ES-I3 (cell line): ENCODE measurements around the gene FUT2.

Experiments
- H3K36me3 ChIP-seq: 2 replicates; pipeline ENCODE4 v1.6.1; 2013; ENCODE audit warnings: mild to moderate bottlenecking, low read length, control low read depth, moderate library complexity; ENCODE audit not compliant: insufficient read depth
- H3K4me1 ChIP-seq: 2 replicates; pipeline ENCODE4 v1.6.1; 2013; ENCODE audit warnings: mild to moderate bottlenecking, control low read depth, low read length; ENCODE audit not compliant: insufficient read depth
- H3K9ac ChIP-seq: 2 replicates; pipeline ENCODE4 v1.6.1; 2013; ENCODE audit warnings: low read depth, mild to moderate bottlenecking, low read length, moderate library complexity
- H3K9me3 ChIP-seq: 2 replicates; pipeline ENCODE4 v1.6.1; 2013; ENCODE audit warnings: mild to moderate bottlenecking, low read length, moderate library complexity; ENCODE audit not compliant: control insufficient read depth, insufficient read depth

The FUT2 gene

DNA sequence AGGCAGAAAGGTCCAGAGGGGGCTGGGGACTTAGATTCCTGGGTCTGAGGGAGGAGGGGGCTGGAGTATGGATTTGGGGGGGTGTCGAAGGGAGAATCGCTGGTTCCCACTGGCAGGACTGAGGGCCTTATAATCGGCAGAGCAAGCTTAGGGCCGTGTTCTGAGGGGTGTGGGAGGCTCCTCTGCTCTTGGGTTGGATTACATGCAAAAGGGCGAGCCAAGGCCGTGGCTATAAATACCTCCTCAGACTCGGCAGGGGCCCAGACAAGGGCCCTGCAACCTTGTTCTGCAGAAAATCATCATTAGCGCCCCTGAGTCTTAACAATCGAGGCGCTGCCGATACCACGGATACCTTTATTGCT is 24.5 kb downstream of the FUT2 start:
- peak overlapping the region; percentile 79; the same call in 1 of the 2 replicates for H3K9ac ChIP-seq
- H3K36me3 ChIP-seq, result no peaks in the 10 kb centered on the region
- H3K4me1 ChIP-seq, result peaks cover 13% of the 10 kb centered on the region; the same call in 1 of the 2 replicates
- H3K9me3 ChIP-seq, result no peaks in the 10 kb centered on the region

DNA sequence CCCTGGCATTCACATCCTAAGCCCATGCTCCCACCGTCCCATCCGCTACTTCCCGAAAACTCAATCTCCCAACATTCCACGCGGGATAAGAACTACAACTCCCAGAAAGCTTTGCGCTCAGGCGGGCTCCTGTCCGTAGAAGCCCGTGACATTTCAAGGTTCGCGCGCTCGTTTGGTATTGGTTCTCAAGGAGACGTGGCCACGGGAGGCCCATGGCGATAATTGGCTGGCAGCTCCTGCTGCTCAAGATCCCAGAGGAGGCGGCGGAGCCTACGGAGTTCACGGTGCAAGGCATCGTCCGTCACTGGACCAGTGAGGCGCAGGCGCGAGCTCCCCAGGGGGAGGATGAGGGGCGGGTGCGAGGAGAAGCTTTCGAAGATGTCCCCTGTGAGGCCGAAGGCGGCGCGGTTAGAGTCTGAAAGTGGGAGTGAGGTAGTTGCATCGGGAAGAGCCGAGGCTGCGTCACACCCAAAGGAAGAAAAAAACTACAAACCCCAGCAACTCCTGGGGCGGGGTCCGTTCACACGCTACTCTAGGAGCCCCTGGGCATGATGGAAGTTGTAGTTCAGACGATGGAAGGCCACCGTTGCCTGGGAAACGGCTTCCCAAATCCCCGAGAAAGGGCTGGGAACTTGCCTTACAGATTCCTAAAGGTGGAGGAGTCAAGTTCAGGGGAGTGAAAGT is 25.0 kb downstream of the FUT2 start:
- Histone ChIP-seq H3K9ac (peak overlapping the region; percentile 79), H3K4me1 (peaks cover 14% of the 10 kb centered on the region; the same call in 1 of the 2 replicates), H3K36me3 (no peaks in the 10 kb centered on the region), H3K9me3 (no peaks in the 10 kb centered on the region)

DNA sequence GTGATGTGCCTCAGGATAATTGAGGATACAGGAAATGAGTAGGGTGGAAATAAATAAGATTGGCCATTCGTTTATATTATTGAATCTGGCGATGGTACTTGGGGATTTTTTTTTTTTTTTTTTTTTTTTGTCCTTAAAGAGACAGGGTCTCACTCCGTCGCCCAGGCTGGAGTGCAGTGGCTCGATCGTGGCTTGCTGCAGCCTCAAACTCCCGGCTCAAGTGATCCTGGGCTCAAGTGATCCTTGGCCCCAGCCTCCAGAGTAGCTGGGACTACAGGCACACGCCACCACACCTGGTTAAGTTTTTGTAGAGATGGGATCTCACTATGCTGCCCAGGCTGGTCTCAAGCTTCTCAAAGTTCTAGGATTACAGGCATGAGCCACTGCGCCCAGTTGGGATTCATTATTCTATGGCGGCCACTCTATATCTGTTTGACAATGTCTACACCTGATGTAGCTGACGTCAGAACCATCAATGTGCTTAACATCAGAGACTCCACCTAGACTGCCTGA is 26.5 kb downstream of the FUT2 start:
- H3K36me3 ChIP-seq, result no peaks in the 10 kb centered on the region
- H3K4me1 ChIP-seq, result peaks cover 9% of the 10 kb centered on the region; the same call in 1 of the 2 replicates
- H3K9me3 ChIP-seq, result no peaks in the 10 kb centered on the region
- H3K9ac ChIP-seq, result no peak overlapping the region

DNA sequence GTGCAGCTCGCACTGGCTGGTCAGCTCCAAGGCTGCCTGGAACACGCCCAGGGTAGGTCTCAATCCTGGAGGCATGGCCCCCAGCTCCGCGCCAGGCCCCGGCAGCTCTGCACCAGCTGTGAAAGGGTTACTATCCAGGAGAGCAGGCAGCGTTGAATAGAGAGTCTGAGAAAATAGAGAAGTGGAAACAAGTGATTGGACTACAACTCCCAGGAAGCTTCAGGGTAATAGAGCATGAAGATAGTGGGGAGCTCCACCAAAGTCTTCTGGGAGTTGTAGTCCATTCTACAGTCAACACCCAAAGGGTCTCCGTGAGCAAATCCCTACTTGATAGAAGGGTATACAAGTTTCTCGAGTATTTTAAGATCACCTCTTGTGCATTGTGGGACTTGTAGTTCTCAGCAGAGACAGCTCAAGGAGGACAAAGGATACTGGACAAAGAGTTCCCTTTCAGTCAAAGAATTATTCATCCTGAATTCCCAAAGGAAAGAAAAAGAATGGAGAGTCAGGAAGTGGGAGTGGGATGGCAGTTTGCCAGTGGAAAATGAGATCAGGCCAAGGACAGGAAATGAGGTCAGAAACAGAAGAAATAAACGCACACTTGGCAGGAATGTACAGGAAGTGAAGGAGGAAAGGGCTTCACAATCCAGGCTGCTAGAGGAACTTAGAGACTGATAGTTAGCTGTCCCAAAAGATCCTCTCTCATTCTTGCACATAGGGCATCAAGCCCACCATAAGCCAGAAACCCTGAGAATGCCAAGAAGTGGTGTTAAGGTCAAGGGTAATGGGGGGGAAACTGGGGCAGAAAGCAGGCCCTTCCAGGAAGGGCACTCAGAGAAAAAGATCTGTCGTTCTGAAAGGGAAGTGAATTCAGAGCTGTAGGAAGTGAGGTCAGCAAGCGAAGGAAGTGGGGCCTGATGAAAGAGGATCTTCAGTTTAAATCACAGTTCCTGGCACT is 29.3 kb downstream of the FUT2 start:
- Histone ChIP-seq H3K9me3 (no peaks in the 10 kb centered on the region), H3K9ac (no peak overlapping the region), H3K36me3 (no peaks in the 10 kb centered on the region), H3K4me1 (peaks cover 6% of the 10 kb centered on the region; the same call in 1 of the 2 replicates)

DNA sequence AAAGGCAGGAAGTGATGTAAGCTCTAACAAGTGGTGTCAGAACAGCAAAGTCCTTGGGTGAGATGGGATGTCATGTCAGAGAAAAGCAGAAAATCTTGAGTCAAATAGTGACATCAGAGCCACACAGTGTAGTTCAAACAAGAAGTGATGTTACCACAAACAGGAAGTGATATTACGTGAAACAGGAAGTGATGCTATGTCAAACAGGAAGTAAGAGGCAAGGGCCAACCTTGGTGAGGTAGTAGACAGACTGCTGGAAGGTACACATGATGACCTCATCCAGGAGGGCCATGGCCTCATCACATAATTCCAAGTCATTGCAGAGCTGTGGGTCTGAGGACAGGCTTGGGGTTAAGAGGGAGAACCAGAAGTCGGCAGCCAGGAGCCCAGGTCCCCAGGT is 30.8 kb downstream of the FUT2 start:
- H3K9me3 ChIP-seq, result no peaks in the 10 kb centered on the region
- H3K36me3 ChIP-seq, result no peaks in the 10 kb centered on the region
- H3K4me1 ChIP-seq, result peaks cover 6% of the 10 kb centered on the region; the same call in 1 of the 2 replicates
- H3K9ac ChIP-seq, result no peak overlapping the region

DNA sequence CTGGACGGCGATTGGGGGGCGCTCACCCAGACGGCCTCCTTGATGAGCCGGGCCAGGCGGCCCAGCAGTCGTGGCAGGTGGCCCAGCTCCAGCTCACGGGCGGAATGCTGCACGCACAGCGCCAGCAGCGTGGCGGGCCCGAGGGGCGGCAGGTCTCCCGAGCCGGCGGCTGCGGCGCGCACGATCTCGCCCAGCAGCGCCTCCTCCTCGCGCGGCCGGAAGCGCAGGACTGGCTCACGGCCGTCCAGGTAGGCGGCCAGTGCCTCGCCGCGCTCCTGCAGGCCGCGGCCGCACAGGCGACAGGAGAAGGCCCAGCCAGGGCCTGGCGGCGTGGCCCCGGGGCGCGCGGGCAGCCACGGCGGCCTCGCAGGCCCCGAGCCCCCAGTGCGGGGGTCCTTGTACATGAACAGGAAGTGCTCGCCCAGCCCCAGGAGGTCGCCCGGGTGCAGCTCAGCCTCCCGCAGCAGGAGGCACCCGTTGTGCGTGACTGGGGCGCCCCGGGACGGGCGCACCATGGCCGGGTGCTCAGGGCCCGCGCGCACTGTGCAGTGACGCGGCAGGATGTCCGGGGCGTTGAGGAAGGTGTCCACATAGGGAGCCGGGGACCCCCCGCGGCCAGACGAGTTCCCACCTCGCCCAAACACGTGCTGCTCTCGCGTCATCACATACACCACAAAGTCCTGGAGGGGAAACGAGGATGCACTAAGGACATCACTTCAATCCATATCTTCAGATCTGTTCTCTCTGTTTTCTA is 33.3 kb downstream of the FUT2 start:
- Histone ChIP-seq H3K9ac (no peak overlapping the region; the same call in 1 of the 2 replicates), H3K36me3 (no peaks in the 10 kb centered on the region), H3K4me1 (peaks cover 6% of the 10 kb centered on the region; the same call in 1 of the 2 replicates), H3K9me3 (no peaks in the 10 kb centered on the region)

DNA sequence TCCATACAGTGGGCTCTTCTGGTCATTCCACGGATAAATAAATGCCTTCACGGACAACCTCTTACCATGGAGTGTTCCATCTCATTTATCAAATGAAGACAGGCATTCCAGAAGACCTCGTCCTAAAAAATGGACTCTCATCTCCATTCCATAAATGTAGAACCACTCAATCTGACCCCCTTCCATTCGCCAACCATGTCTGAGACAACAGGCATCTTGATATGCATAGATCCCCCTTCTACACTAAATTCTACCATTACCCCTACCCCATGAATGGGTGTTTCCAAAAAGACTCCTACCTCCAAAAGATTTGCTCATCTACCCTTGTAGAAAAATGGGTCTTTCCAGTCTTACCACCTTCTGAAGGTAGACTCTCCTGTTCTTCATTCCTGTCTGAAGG is 35.7 kb downstream of the FUT2 start:
- no peaks in the 10 kb centered on the region for H3K36me3 ChIP-seq

DNA sequence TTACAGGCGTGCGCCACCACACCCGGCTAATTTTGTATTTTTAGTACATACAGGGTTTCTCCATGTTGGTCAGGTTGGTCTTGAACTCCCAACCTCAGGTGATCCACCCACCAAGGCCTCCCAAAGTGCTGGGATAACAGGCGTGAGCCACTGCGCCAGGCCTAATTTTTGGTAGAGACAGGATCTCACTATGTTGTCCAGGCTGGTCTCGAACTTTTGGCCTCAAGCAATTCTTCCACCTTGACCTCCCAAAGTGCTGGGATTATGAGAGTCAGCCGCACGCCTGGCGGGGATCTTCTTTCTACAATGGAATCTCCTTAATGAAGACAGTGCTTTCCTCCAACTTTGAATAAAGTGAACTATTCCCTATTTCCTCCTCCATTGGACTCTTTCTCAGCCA is 38.9 kb downstream of the FUT2 start:
- H3K4me1 ChIP-seq, result no peaks in the 10 kb centered on the region; the same call in 1 of the 2 replicates
- H3K9me3 ChIP-seq, result no peaks in the 10 kb centered on the region
- peak overlapping the region; percentile 63; the same call in 1 of the 2 replicates for H3K9ac ChIP-seq
- H3K36me3 ChIP-seq, result no peaks in the 10 kb centered on the region

More for the DNA sequence above, 35.7 kb downstream of the FUT2 start:
- H3K9ac ChIP-seq, result no peak overlapping the region
- no peaks in the 10 kb centered on the region for H3K9me3 ChIP-seq
- no peaks in the 10 kb centered on the region; the same call in 1 of the 2 replicates for H3K4me1 ChIP-seq

DNA sequence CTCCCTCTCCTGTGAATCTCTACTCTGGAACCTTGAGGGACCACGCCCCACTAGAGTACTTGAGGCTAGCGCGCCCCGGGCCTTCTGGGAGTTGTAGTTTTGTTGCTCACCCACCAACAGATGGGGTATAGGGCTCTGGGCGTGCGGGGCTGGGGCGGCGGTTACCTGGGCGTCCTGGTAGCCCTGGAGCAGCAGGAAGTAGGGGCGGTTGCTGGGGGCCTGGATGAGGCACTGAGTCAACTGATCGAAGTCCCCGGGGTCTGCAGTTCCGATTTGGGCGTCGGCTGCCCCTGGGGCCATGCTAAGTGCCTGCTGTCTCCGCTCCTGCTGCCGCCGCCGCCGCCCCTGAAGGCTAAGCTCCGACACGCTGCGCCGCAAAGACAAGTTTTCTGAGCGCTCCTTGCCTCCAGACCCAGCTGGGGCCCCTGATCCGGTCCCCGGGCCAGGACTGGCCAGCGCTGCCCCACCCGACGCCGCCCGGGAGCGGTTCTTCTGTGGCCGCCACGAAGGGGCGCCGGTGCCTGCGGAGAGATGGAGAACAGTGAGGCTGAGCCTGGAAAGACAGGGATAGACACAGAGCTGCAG is 39.4 kb downstream of the FUT2 start:
- Histone ChIP-seq H3K36me3 (no peaks in the 10 kb centered on the region), H3K4me1 (peaks cover 3% of the 10 kb centered on the region; the same call in 1 of the 2 replicates), H3K9me3 (no peaks in the 10 kb centered on the region), H3K9ac (peak overlapping the region; percentile 63)

DNA sequence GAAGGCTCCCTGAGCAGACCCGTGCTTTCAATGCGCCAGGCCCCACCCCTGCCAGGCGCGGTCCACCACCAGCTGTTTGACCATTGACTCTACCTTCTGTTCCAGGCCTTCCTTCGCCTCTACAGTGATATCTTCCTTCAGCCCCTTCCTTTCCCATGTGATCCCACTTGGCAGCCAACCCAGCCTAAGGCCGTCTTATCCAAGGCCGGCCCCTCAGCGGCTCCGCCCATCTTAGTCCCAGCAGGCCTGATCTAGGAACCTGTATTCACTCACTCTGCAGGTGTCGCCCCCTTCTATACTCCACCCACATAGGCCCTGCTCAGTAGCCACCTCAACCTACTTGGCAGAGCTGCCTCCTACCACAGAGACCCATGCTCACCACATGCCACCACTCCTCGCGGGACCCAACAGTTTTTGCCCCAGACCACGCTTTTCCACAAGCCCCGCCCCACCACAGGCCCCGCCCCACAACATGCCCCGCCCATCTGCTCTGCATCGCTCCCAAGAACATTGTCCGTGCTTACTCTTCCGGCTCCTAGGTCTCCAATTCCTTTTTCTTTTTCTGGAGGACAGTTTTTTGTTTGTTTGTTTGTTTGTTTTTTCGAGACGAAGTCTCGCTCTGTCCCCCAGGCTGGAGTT is 41.7 kb downstream of the FUT2 start:
- Histone ChIP-seq H3K9ac (peak overlapping the region; percentile 32; the same call in 1 of the 2 replicates), H3K36me3 (no peaks in the 10 kb centered on the region), H3K4me1 (peaks cover 9% of the 10 kb centered on the region; the same call in 1 of the 2 replicates), H3K9me3 (no peaks in the 10 kb centered on the region)

DNA sequence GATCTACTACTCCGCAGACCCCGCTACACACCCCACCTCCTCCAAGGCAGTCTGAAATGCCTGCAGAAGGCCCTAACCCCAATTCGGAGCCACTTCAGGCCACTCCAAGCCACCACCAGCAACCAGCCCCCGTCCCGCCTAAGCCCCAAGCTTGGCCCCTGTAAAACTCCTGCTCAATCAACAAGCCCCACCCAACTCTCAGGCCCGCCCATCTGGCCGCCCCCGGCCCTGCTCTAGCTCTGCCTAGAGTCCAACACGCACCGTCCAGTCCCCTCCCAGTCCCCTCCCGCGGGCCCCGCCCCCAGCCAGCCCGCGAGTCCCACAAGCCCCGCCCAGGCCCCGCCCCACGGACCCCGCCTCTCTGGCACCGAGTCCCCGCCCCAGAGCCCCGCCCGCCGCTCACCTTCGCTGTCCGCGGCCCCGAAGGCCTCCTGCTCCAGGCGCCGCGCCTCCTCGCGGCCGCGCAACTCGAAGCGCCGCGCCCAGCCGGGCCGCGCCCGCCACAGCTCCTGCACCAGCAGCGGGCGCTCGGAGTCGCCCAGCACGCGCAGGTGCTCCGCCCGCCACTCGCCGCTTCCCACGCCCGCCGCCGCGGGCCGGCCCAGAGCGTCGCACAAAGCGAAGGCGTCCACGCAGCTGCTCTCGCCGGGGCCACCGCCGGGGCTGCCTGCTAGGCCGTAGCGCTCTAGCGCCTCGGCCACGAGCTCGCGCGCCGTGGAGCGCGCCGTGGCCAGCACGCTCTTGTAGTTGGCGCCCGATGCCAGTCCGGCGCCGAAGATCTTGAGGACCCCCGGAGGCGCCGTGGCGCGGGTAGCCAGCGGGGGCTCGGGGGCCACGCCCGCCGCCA is 43.0 kb downstream of the FUT2 start:
- Histone ChIP-seq H3K36me3 (no peaks in the 10 kb centered on the region), H3K4me1 (peaks cover 9% of the 10 kb centered on the region; the same call in 1 of the 2 replicates), H3K9ac (peak overlapping the region; percentile 68), H3K9me3 (no peaks in the 10 kb centered on the region)

DNA sequence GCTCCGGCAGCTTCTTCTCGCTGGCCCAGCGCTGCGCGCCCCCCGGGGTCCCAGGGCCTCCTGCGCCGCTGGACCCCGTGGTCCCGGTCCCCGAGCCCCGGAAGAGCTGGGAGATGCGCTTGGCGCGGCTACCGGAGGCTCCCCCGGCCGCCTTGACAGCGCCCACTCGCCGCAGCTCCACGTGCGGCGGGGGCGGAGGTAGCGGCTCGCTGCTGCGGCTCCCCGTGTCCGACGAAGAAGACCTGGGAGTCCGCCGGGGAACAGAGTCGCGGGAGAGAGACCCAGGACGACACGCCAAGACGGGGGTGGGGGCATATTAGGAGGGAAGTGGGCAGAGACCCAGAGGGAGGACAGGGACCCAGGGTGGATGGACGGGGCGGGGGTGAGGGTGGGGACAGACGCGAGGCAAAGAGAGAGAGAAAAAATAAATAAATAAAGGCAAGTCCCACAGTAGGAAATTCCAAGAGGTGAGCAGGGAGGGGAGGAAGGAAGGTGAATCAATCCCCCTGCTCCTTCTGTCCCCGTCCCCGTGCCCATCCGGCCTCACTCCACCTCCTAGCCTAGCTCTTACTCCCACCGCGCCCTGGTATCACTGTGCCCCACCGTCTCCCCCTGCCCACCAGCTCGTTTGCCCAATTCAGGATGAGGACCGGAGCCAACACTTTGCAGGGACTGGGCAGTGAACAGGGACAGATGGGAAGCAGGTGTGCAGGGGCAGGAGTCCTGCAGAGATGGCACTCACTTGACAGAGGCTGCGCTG is 43.8 kb downstream of the FUT2 start:
- H3K4me1 ChIP-seq, result peaks cover 9% of the 10 kb centered on the region; the same call in 1 of the 2 replicates
- no peaks in the 10 kb centered on the region for H3K36me3 ChIP-seq
- peak overlapping the region; percentile 68 for H3K9ac ChIP-seq
- no peaks in the 10 kb centered on the region for H3K9me3 ChIP-seq
